GM19023 (cell line): Measurements from ENCODE around the gene EEPD1.
"Not testable (repeated sequence)": the region's sequence is repeated elsewhere in the genome, so short reads cannot be mapped to it uniquely, and the experiment has no call there.

ENCODE experiments used
- ATAC-seq: cut with Tn5 transposase; IDR thresholded peaks from one replicate; pipeline ENCODE4 v1.9.1; 2021; ENCODE audit warnings: mild to moderate bottlenecking, moderate library complexity; ENCODE audit not compliant: unreplicated experiment

Gene EEPD1

DNA sequence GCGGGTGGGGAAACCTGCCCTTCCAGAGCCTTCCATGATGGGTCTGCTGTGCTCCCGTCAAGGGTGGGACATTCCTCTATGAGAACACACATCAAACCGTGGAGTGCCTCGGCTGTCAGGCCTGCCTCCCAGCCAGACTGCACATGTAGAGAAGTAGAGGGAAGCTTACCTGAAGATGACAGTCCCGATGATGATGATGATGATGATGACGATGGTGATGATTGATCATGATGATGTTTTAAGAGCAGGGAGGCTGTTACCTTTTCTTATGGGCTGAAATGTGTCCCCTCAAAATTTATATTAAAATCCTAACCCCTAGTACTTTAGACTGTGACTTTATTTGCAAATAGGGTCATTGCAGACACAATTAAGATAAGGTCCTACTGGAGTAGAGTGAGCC, 160.6 kb downstream of the EEPD1 start:
- ATAC-seq, result no peak

DNA sequence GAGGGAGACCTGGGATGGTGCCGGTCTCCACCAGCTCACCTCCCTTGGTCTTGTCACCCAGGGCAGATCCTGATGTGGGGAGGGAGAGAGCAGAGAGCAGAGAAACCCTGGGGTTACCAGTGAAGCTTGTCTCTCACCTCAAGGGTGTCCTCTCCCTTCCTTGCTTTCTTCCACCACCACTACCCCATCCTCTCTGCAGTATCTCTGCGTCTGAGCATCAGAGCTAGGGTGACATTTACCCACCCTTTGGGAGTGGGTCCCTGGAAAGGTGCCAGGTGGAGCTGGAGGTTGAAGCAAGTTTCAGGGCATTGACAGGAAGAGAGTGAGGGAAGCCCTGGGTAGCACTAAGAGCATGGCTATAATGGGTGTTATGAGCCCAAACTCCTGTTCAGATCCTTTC, 161.4 kb downstream of the EEPD1 start:
- no peak for ATAC-seq

DNA sequence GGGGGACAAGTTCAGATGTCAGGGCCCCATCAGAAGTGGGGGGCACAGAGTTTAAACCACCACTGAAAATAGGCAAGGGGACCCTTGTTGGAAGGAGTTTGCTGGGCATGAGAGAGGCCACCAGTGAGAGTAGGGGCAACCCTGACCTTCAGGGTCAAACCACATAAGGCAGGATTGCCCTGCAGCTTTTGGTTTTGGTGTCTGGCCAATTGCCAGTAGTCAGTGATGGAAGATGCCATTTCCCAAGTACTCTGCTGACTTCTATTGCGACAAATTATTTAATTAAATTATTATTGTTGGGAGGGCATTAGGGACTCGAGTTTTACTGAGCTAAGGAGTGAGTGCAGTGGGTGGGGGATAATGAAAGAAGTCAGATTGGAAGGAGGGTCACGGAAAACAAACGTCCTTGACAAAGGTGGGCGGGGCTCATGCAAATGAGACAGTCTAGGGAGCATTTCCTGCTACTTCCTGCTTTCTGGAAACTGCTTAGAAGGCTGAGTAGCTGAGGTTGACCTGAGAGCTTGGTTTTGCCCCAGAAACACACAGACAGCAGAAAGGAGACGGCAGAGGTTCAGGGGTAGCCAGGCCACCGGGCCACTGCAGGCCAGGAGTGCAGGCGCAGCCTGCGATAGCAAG, 162.4 kb downstream of the EEPD1 start:
- ATAC-seq, result no peak

DNA sequence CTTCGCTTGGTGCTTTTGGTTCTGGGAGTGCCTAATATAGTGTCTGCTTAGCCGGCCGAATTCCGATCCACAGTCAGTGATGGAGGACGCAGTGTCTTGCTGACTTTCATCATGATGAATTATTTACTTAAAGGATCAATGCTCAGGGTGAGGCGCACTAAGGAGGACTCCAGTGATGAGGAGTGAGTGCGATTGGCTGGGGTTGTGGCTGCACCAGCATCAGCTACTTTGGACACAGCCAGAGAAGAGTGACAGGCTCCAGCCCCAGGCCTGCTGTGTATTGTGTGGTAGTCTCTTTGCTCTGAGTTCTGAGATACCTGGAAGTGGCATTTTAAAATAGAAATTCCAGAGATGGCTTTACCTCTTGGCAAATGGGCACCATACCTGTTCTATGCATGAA, 163.3 kb downstream of the EEPD1 start:
- ATAC-seq, result no peak

DNA sequence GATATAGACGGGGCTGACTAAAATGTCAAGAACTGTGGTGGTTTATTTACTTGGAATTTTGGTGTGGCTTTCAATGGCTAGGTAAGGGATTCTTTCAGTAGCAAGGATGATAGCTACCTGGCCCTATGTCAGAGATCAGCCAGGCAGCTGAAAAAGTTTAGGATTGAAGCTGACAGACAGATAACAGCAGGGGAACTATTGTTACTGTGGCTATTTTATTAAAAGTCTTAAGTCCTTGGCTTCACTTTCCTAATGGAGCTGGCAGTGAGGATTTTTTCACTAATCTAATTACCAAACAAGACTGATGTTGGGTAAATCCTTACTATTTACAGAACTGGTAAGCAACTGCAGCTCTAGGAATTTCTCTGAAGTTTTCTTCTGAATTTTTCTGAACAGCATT, 164.2 kb downstream of the EEPD1 start:
- no peak for ATAC-seq

DNA sequence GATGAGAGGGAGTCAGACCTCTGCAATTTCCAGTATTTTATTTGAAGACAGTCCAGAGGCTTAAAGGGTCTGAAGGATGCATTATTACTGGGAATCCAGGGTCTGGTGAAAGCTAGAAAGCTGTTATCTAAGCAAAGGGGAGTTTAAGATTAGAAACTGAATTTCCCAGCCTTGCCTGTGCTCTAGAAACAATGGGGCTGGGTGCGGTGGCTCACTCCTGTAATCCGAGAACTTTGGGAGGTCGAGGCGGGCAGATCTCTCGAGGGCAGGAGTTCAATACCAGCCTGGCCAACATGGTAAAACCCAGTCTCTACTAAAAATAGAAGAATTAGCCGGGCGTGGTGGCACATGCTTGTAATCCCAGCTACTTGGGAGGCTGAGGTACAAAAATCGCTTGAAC, 165.1 kb downstream of the EEPD1 start:
- no peak for ATAC-seq

DNA sequence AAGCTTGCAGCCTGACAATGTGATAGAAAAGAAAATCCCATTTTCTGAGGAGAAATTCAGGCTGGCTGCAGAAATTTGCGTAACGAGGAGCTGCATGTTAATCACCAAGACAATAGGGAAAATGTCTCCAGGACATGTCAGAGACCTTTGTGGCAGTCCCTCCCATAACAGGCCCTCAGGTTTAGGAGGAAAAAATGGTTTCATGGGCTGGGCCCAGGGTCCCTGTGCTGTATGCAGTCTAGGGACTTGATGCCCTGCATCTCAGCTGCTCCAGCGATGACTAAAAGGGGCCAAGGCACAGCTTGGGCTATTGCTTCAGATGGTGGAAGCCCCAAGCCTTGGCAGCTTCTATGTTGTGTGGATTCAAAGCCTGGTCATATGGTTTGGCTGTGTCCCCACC, 168.2 kb downstream of the EEPD1 start:
- ATAC-seq, result not testable (repeated sequence)

DNA sequence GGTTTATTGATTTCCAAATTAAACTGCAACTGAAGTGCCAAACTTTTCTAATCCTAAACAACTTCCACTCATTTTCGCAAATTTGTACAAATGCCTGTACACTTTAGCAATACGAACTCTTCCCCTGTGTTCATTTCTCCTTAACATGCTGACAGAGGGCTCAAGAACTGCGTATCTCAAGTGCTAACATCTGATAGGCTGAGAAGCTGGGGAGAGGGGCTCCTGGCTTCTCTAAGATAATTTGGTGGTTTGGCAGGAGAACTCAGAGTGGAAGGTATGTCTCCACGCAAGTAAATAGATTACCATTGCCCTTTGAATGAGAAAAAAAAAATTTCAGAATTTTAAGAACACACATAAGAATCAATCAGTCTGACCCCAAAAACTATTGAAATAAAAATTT, 183.3 kb downstream of the EEPD1 start:
- ATAC-seq, result no peak

DNA sequence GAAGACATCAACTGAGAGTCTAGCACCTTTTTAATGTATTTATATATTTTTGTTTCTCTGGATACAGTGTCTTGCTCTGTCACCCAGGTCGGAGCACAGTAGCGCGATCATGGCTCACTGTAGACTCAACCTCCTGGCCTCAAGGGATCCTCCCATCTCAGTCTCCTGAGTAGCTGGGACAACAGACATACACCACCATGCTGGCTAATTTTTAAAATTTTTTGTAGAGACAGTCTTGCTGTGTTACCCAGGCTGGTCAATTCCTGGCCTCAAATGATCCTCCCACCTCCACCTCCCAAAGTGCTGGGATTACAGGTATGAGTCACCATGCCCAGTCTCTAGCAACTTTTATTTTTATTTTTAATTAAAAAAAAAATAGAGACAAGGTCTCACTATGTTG, 185.2 kb downstream of the EEPD1 start:
- ATAC-seq, result no peak

DNA sequence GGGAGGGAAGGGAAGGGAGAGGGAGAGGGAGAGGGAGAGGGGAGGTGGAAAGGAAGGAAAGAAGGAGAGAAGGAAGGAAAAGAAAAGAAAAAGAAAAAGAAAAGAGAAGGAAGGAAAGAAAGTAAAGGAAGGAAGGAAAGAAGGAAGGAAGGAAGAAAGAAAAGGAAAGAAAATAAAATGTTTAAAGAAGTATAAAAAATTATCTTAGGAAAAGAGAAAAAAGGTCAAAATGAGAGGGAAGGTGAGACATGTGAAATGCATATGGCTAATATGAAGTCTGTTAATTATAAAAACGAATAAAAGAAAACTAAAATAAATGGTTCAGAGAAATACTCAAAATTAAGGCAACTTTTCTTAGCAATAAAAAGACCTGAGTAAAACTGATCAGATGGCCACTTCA, 190.5 kb downstream of the EEPD1 start:
- ATAC-seq, result no peak

DNA sequence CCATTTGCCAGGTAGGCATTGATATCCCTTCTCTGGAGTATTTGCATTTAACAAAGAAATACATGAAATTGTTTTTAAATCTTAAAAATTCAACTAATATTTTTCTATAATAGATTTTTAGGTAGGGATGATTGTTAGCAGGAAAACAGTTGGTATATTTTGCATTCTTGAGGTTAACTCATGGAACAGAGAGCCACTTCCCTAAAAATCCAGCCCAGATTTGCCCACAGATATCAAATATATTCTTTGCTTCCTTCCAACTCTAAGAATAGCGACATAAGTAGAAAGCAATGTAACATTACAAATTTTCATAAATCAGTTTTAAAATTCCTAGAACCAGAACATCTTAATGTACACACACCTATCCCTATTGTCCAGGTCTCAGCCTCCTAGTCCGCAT, 191.6 kb downstream of the EEPD1 start:
- no peak for ATAC-seq

DNA sequence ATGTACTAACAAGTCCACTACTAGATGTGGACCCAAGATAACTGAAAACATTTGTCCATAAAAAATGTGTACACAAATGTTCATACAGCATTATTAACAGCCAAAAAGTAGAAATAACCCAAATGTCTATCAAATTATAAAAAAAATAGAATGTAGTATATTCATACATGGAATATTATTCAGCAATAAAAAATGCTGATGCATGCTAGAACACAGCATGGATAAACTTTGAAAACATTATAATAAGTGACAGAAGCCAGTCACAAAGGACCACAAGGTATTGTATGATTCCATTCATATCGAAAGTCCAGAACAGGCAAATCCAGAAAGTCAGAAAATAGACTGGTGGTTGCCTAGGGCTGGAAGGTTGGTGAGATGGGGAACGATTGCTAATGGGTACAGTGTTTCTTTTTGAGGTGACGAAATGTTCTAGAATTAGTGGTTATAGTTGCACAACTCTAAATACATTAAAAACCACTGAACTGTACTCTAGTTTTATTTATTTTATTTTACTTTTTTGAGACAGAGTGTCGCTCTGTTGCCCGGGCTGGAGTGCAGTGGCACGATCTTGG, 193.3 kb downstream of the EEPD1 start:
- no peak for ATAC-seq

DNA sequence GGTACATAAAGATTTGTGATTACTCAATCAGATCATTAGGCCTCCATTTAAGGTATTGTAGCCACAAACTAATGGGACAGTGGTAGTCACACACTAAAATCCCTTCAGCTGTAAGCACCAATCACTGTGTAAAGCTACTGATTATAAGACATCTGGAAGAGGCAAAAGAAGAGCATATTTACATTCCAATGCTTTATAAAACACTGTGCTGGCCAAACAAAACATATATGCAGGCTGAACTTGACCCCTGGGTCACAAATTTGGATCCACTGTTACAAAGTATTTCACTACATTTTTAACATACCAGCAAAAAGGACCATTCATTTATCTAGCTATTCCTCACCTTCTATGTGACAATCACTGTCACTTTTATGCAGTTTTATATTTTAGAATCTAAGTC, 195.2 kb downstream of the EEPD1 start:
- ATAC-seq, result no peak

DNA sequence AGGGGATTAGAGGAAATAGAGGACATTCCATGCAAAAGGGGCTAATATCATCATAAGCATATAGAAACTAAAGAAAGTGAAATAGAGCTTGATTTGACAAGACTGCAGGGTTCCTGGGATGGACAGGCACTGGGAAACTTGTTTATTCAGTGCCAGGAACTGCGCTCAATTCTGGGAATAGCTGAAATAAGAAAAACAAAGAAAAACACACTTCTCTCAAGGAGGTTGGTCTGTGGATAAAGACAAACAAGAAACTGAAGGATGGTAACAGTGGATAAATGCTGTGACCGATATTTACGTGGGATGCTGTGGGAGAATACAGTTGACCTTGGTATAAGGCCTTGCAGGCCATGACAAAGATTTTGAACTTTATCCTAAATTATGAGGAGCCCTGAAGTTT, 195.7 kb downstream of the EEPD1 start:
- no peak for ATAC-seq

DNA sequence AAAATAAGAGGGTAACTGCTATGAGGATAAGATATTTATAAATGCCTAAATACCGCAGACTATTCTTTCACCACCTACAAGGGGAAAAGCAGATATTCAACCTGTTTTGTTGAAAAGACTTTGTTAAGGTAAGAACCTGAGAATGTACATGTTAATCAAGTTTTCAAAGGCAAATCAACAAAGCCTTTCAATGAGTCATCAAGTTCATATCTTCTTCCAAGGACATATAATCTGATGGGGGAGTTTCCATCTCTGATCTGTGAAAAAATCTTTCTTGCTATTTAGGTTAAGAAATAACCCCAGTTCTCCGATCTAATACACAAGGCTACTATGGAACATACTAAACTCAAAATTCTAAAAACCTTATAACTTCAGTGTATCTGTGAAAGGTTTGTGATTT, 196.6 kb downstream of the EEPD1 start:
- ATAC-seq, result no peak
